Measurements from ENCODE around the gene TNPO2. TPM values are rescaled to one million over a fixed set of nuclear protein-coding genes. Genes with fewer than 3 reads are reported as not detected.
"Not testable (repeated sequence)": the region's sequence is repeated elsewhere in the genome, so short reads cannot be mapped to it uniquely, and the experiment has no call there.

Gene TNPO2
- total RNA-seq, 2 donors from 2014 or later: 50.1 to 123 TPM

GRCh38 chr19:12685831-12686230, 37.9 kb downstream of the TNPO2 start:
- H3K27me3 ChIP-seq (replicated peaks; ENCODE audit: insufficient read depth): no peaks in the 10 kb centered on the region
- no peak overlapping the region for H3K27ac ChIP-seq
- DNase-seq (ENCODE audit: low spot score): no peak
- no peaks in the 10 kb centered on the region for H3K4me1 ChIP-seq (replicated peaks)
- H3K9me3 ChIP-seq: no peaks in the 10 kb centered on the region
- intact Hi-C loops (cut with DNase I): no loop called here
- WGBS: 87% methylated on average over 3 of the region's 3 CpGs
- TF ChIP-seq CTCF (IDR thresholded peaks at IDR 0.05): no peak
- no peak for TF ChIP-seq POLR2A (IDR thresholded peaks at IDR 0.05)
- TF ChIP-seq POLR2AphosphoS5 (IDR thresholded peaks at IDR 0.05): no peak
- no peak overlapping the region for H3K4me3 ChIP-seq
- H3K36me3 ChIP-seq: no peaks in the 10 kb centered on the region

- TF ChIP-seq CTCF (IDR thresholded peaks at IDR 0.05) (peak in 1 of 4 experiments; percentile 18), POLR2AphosphoS5 (IDR thresholded peaks at IDR 0.05) (peak; percentile 98), POLR2A (IDR thresholded peaks at IDR 0.05) (peak; percentile 66)
- Histone ChIP-seq H3K27me3 (replicated peaks; ENCODE audit: insufficient read depth) (no peaks in the 10 kb centered on the region), H3K4me3 (peak within 1 kb of the TSS; percentile 81 to 99), H3K4me1 (replicated peaks) (no peaks in the 10 kb centered on the region), H3K9me3 (no peaks in the 10 kb centered on the region), H3K27ac (peak within 1 kb of the TSS; percentile 90 to 95), H3K36me3 (peaks cover 3 to 7% of the 10 kb centered on the region in 2 donors)
- DNase-seq (ENCODE audit: low spot score): peak; percentile 95
- WGBS: under 1% methylated on average over 32 of the region's 68 CpGs
- intact Hi-C loops (cut with DNase I): no loop called here
Measured at GRCh38 chr19:12681074-12681987, 42.4 kb downstream of the TNPO2 start, which contains the start of gene DHPS. DHPS (minus strand) TSS chr19:12681880; CDS start chr19:12681766, 114 bp downstream.

- intact Hi-C loops (cut with DNase I): no loop called here
- H3K36me3 ChIP-seq: peaks cover 3 to 20% of the 10 kb centered on the region in 2 donors
- TF ChIP-seq POLR2A (IDR thresholded peaks at IDR 0.05): no peak
- no peak for TF ChIP-seq CTCF (IDR thresholded peaks at IDR 0.05)
- no peak for TF ChIP-seq POLR2AphosphoS5 (IDR thresholded peaks at IDR 0.05)
Measured at GRCh38 chr19:12680034-12680433, 43.7 kb downstream of the TNPO2 start.

GRCh38 chr19:12678039-12678438, 45.7 kb downstream of the TNPO2 start:
- WGBS: 84% methylated on average over 5 of the region's 5 CpGs
- intact Hi-C loops (cut with DNase I): not testable (repeated sequence)

More at GRCh38 chr19:12680034-12680433, 43.7 kb downstream of the TNPO2 start:
- DNase-seq (ENCODE audit: low spot score): no peak
- Histone ChIP-seq H3K4me3 (no peak overlapping the region), H3K27ac (no peak overlapping the region), H3K4me1 (replicated peaks) (no peaks in the 10 kb centered on the region), H3K9me3 (no peaks in the 10 kb centered on the region), H3K27me3 (replicated peaks; ENCODE audit: insufficient read depth) (no peaks in the 10 kb centered on the region)
- WGBS: 93% methylated on average over 9 of the region's 9 CpGs

GRCh38 chr19:12676928-12677327, 46.8 kb downstream of the TNPO2 start:
- DNase-seq (ENCODE audit: low spot score): no peak
- Histone ChIP-seq H3K9me3 (no peaks in the 10 kb centered on the region), H3K27me3 (replicated peaks; ENCODE audit: insufficient read depth) (no peaks in the 10 kb centered on the region), H3K4me3 (no peak overlapping the region), H3K4me1 (replicated peaks) (no peaks in the 10 kb centered on the region), H3K36me3 (peaks cover 3 to 29% of the 10 kb centered on the region in 2 donors), H3K27ac (no peak overlapping the region)
- 88% methylated on average over 12 of the region's 12 CpGs for WGBS
- intact Hi-C loops (cut with DNase I): no loop called here
- TF ChIP-seq CTCF (IDR thresholded peaks at IDR 0.05): no peak
- TF ChIP-seq POLR2A (IDR thresholded peaks at IDR 0.05): no peak
- no peak for TF ChIP-seq POLR2AphosphoS5 (IDR thresholded peaks at IDR 0.05)

More at GRCh38 chr19:12678039-12678438, 45.7 kb downstream of the TNPO2 start:
- H3K27me3 ChIP-seq (replicated peaks; ENCODE audit: insufficient read depth); H3K9me3 ChIP-seq; H3K4me3 ChIP-seq; DNase-seq (ENCODE audit: low spot score); H3K27ac ChIP-seq; H3K4me1 ChIP-seq (replicated peaks): not testable (repeated sequence)
- peaks cover 3 to 29% of the 10 kb centered on the region in 2 donors for H3K36me3 ChIP-seq
